IMR-90 (cell line): ENCODE measurements around the gene PLLP.

ENCODE experiments used
- CEBPB ChIP-seq: IDR thresholded peaks from 2 replicates; pipeline ENCODE4 v1.6.1; 2012; ENCODE audit warnings: low read depth, low read length, improper control_type of control experiment
- CTCF ChIP-seq: conservative IDR thresholded peaks from 2 replicates; pipeline ENCODE4 v1.5.1; 2012; ENCODE audit warnings: mild to moderate bottlenecking, low read depth, low read length, improper control_type of control experiment
- ELK1 ChIP-seq: fragments of 150-350 bp; IDR thresholded peaks from 2 replicates; pipeline ENCODE4 v1.6.1; 2016; ENCODE audit warnings: low read depth, mild to moderate bottlenecking, low read length, moderate library complexity, borderline replicate concordance
- MAFK ChIP-seq: IDR thresholded peaks from 2 replicates; pipeline ENCODE4 v1.6.1; 2012; ENCODE audit warnings: low read depth, low read length, improper control_type of control experiment
- MAZ ChIP-seq: IDR thresholded peaks from 2 replicates; pipeline ENCODE4 v1.6.1; 2012; ENCODE audit warnings: low read depth, mild to moderate bottlenecking, low read length, improper control_type of control experiment, moderate library complexity, borderline replicate concordance
- MXI1 ChIP-seq: IDR thresholded peaks from 2 replicates; pipeline ENCODE4 v1.6.1; 2012; ENCODE audit warnings: low read depth, mild to moderate bottlenecking, low read length, moderate library complexity, borderline replicate concordance
- POLR2A ChIP-seq: IDR thresholded peaks from 2 replicates; pipeline ENCODE4 v1.6.1; 2012; ENCODE audit warnings: mild to moderate bottlenecking, low read depth, low read length
- RAD21 ChIP-seq: IDR thresholded peaks from 2 replicates; pipeline ENCODE4 v1.6.1; 2012; ENCODE audit warnings: low read length, improper control_type of control experiment
- RCOR1 ChIP-seq: IDR thresholded peaks from 2 replicates; pipeline ENCODE4 v1.6.1; 2012; ENCODE audit warnings: mild to moderate bottlenecking, low read length, improper control_type of control experiment; ENCODE audit not compliant: insufficient replicate concordance
- RFX5 ChIP-seq: IDR thresholded peaks from 2 replicates; pipeline ENCODE4 v1.8.0; 2012; ENCODE audit warnings: low read depth, mild to moderate bottlenecking, low read length, moderate library complexity
- SMC3 ChIP-seq: fragments of 150-350 bp; IDR thresholded peaks from 2 replicates; pipeline ENCODE4 v1.6.1; 2016; ENCODE audit warnings: low read depth, mild to moderate bottlenecking, antibody characterized with exemption, low read length, moderate library complexity
- USF2 ChIP-seq: fragments of 150-350 bp; IDR thresholded peaks from 2 replicates; pipeline ENCODE4 v1.6.1; 2017; ENCODE audit warnings: mild to moderate bottlenecking, antibody characterized with exemption, low read length, low read depth

- no peak for TF ChIP-seq CTCF
- TF ChIP-seq POLR2A: no peak
- TF ChIP-seq MAZ: no peak
- no peak for TF ChIP-seq USF2
- TF ChIP-seq SMC3: no peak
- no peak for TF ChIP-seq RCOR1
- peak; percentile 39 for TF ChIP-seq CEBPB
- TF ChIP-seq RAD21: no peak
- no peak for TF ChIP-seq MXI1
- TF ChIP-seq ELK1: no peak
- TF ChIP-seq MAFK: no peak
- TF ChIP-seq RFX5: no peak
These were observed 41.0 kb upstream of the PLLP start for GRCh38 chr16:57325458-57325857.
